ENCODE measurements around the gene ELMOD3.
"Not testable (repeated sequence)": the region's sequence is repeated elsewhere in the genome, so short reads cannot be mapped to it uniquely, and the experiment has no call there.

DNA sequence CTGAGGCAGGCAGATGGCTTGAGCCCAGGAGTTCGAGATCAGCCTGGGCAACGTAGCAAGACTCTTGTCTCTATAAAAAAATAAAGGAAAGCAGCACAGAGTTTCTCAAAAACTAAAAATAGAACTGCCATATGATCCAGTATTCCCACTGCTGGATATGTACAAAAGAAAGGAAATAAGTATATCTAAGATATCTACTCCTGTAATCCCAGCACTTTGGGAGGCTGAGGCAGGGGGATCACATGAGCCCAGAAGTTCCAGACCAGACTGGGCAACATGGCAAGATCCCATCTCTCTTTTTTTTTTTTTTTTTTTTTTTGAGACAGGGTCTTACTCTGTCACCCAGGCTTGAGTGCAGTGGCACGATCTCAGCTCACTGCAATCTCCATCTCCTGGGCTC is 24.9 kb upstream of the ELMOD3 start:
- TF ChIP-seq, protein P1, sequence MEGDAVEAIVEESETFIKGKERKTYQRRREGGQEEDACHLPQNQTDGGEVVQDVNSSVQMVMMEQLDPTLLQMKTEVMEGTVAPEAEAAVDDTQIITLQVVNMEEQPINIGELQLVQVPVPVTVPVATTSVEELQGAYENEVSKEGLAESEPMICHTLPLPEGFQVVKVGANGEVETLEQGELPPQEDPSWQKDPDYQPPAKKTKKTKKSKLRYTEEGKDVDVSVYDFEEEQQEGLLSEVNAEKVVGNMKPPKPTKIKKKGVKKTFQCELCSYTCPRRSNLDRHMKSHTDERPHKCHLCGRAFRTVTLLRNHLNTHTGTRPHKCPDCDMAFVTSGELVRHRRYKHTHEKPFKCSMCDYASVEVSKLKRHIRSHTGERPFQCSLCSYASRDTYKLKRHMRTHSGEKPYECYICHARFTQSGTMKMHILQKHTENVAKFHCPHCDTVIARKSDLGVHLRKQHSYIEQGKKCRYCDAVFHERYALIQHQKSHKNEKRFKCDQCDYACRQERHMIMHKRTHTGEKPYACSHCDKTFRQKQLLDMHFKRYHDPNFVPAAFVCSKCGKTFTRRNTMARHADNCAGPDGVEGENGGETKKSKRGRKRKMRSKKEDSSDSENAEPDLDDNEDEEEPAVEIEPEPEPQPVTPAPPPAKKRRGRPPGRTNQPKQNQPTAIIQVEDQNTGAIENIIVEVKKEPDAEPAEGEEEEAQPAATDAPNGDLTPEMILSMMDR (IDR thresholded peaks at IDR 0.05) = not testable (repeated sequence)
- not testable (repeated sequence) for TF ChIP-seq POLR2A (IDR thresholded peaks at IDR 0.05)
